Stimulated activated CD8-positive, alpha-beta memory T cell treated with anti-CD3 and anti-CD28 coated beads, Interleukin-4, amount 100 ng/mL, for 24 hours (primary cell): ENCODE measurements around the gene ZFR.
"Not testable (repeated sequence)": the region's sequence is repeated elsewhere in the genome, so short reads cannot be mapped to it uniquely, and the experiment has no call there.

Experiments
- DNase-seq: peaks from one replicate; pipeline ENCODE4 v3.0.0-alpha.2; 2020; ENCODE audit warnings: low read depth

The ZFR gene

GRCh38 chr5:32444431-32445286 is at the start of gene ZFR:
Gene ZFR, minus strand, starts transcription at chr5:32444740. Its CDS starts 82 bp downstream, at chr5:32444658.
- DNase-seq, result peak; percentile 92

- DNase-seq, result no peak
Observed at GRCh38 chr5:32490972-32491557, 46.5 kb upstream of the ZFR start.

- peak; percentile 48 for DNase-seq
Observed at GRCh38 chr5:32489791-32490562, 45.4 kb upstream of the ZFR start.

- no peak for DNase-seq
Observed at GRCh38 chr5:32487424-32487823, 42.9 kb upstream of the ZFR start.

GRCh38 chr5:32487008-32487407 is 42.5 kb upstream of the ZFR start:
- DNase-seq, result no peak

- DNase-seq, result no peak
Observed at GRCh38 chr5:32482193-32482592, 37.7 kb upstream of the ZFR start.

- DNase-seq, result no peak
Observed at GRCh38 chr5:32479096-32479495, 34.6 kb upstream of the ZFR start.

- no peak for DNase-seq
Observed at GRCh38 chr5:32476891-32477290, 32.4 kb upstream of the ZFR start.

- no peak for DNase-seq
Observed at GRCh38 chr5:32475334-32476097, 31.0 kb upstream of the ZFR start.

- no peak for DNase-seq
Observed at GRCh38 chr5:32474209-32474854, 29.8 kb upstream of the ZFR start.

GRCh38 chr5:32473072-32473471 is 28.5 kb upstream of the ZFR start:
- DNase-seq, result no peak

GRCh38 chr5:32471784-32472183 is 27.2 kb upstream of the ZFR start:
- no peak for DNase-seq

GRCh38 chr5:32465076-32465475 is 20.5 kb upstream of the ZFR start:
- no peak for DNase-seq

- peak; percentile 13 for DNase-seq
Observed at GRCh38 chr5:32462618-32463017, 18.1 kb upstream of the ZFR start.

GRCh38 chr5:32461441-32462120 is 17.0 kb upstream of the ZFR start:
- DNase-seq, result no peak

- no peak for DNase-seq
Observed at GRCh38 chr5:32460702-32461101, 16.2 kb upstream of the ZFR start.

GRCh38 chr5:32458880-32459495 is 14.4 kb upstream of the ZFR start:
- DNase-seq, result no peak

GRCh38 chr5:32455311-32455710 is 10.8 kb upstream of the ZFR start:
- no peak for DNase-seq

- no peak for DNase-seq
Observed at GRCh38 chr5:32454821-32455220, 10.3 kb upstream of the ZFR start.

- DNase-seq, result no peak
Observed at GRCh38 chr5:32453916-32454315, 9.4 kb upstream of the ZFR start.

GRCh38 chr5:32452316-32452715 is 7.8 kb upstream of the ZFR start:
- not testable (repeated sequence) for DNase-seq
